A549 (cell line): ENCODE measurements around the gene NHEJ1.

Experiments
- EP300 ChIP-seq, 2 experiments: fragments of >200 bp; sonication (Bioruptor Twin); formaldehyde crosslinking; IDR thresholded peaks; 2 replicates in 1 of 2; 3 replicates in 1 of 2; pipeline ENCODE4 v1.6.1; 2016 to 2017
- POLR2AphosphoS2 ChIP-seq: conservative IDR thresholded peaks from 2 replicates; pipeline ENCODE4 v1.6.1; 2012; ENCODE audit warnings: low read length, improper control_type of control experiment, inconsistent platforms
- SREBF2 ChIP-seq: fragments of 450-650 bp; IDR thresholded peaks from 2 replicates; pipeline ENCODE4 v1.6.1; 2014; ENCODE audit warnings: mild to moderate bottlenecking, moderate library complexity
- TF ChIP-seq, protein P1 (sequence below): fragments of >200 bp; sonication (Bioruptor Twin); formaldehyde crosslinking; IDR thresholded peaks from 3 replicates; pipeline ENCODE4 v1.5.1; 2016

GRCh38 chr2:219035942-219036341, 124.7 kb downstream of the NHEJ1 start:
- no peak for TF ChIP-seq SREBF2
- TF ChIP-seq POLR2AphosphoS2: no peak
- TF ChIP-seq, protein P1, sequence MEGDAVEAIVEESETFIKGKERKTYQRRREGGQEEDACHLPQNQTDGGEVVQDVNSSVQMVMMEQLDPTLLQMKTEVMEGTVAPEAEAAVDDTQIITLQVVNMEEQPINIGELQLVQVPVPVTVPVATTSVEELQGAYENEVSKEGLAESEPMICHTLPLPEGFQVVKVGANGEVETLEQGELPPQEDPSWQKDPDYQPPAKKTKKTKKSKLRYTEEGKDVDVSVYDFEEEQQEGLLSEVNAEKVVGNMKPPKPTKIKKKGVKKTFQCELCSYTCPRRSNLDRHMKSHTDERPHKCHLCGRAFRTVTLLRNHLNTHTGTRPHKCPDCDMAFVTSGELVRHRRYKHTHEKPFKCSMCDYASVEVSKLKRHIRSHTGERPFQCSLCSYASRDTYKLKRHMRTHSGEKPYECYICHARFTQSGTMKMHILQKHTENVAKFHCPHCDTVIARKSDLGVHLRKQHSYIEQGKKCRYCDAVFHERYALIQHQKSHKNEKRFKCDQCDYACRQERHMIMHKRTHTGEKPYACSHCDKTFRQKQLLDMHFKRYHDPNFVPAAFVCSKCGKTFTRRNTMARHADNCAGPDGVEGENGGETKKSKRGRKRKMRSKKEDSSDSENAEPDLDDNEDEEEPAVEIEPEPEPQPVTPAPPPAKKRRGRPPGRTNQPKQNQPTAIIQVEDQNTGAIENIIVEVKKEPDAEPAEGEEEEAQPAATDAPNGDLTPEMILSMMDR: no peak
- no peak for TF ChIP-seq EP300 (IDR thresholded peaks at IDR 0.05)
